CD14-positive monocyte (primary cell): ENCODE data around the gene SLIT3. TPM values are rescaled to one million over a fixed set of nuclear protein-coding genes. Genes with fewer than 3 reads are reported as not detected.

ENCODE experiments used
- DNase-seq, 3 donors: peaks; one replicate each; pipeline ENCODE4 v3.0.0-alpha.2; 2011 to 2022
- H2AFZ ChIP-seq: 2 replicates; pipeline ENCODE4 v1.6.0; 2012; ENCODE audit warnings: mild to moderate bottlenecking, low read depth, low read length, inconsistent platforms; ENCODE audit not compliant: insufficient read depth, poor library complexity, severe bottlenecking
- H3K27ac ChIP-seq, 2 donors: 1 replicate in 1 of 2; 2 replicates in 1 of 2; pipeline ENCODE4 v1.5.1; 2012 to 2013; ENCODE audit warnings: low read length in 2 of 2, control low read depth in 1 of 2, inconsistent platforms in 1 of 2, low read depth in 1 of 2, mild to moderate bottlenecking in 1 of 2
- H3K27me3 ChIP-seq, 2 donors: one replicate each; pipeline versions ENCODE4 v1.6.0 to v1.6.1; 2011 to 2013; ENCODE audit warnings: low read length in 2 of 2; ENCODE audit not compliant: control insufficient read depth in 2 of 2, insufficient read depth in 2 of 2
- H3K36me3 ChIP-seq, 2 donors: replicated peaks in 1 of 2; 1 replicate in 1 of 2; 2 replicates in 1 of 2; pipeline versions ENCODE4 v1.5.1 to v1.6.1; 2012 to 2013; ENCODE audit warnings: low read length in 2 of 2, control low read depth in 1 of 2, inconsistent platforms in 1 of 2, mild to moderate bottlenecking in 1 of 2; ENCODE audit not compliant: insufficient read depth in 2 of 2, control insufficient read depth in 1 of 2
- H3K4me1 ChIP-seq, 2 donors: 1 replicate in 1 of 2; 2 replicates in 1 of 2; pipeline versions ENCODE4 v1.5.1 to v1.6.1; 2012 to 2013; ENCODE audit warnings: low read length in 2 of 2, control low read depth in 1 of 2, inconsistent platforms in 1 of 2, mild to moderate bottlenecking in 1 of 2, moderate library complexity in 1 of 2; ENCODE audit not compliant: insufficient read depth in 2 of 2, control insufficient read depth in 1 of 2
- H3K4me2 ChIP-seq: replicated peaks from 2 replicates; pipeline ENCODE3; 2012; ENCODE audit warnings: low read length, moderate library complexity, mild to moderate bottlenecking; ENCODE audit not compliant: poor library complexity, severe bottlenecking; ENCODE audit errors: extremely low read depth
- H3K4me3 ChIP-seq, 3 experiments: fragments of 200-600 bp in 1 of 3; sonication (generic) in 1 of 3; replicated peaks in 1 of 3; 1 replicate in 2 of 3; 2 replicates in 1 of 3; pipeline ENCODE4 v1.5.1; 2011 to 2013; ENCODE audit warnings: low read length in 3 of 3, mild to moderate bottlenecking in 3 of 3, control low read depth in 2 of 3, low read depth in 2 of 3, inconsistent platforms in 1 of 3, moderate library complexity in 1 of 3
- H3K79me2 ChIP-seq: 2 replicates; pipeline ENCODE4 v1.6.0; 2012; ENCODE audit warnings: mild to moderate bottlenecking, control low read depth, inconsistent platforms, low read length, moderate library complexity; ENCODE audit not compliant: insufficient read depth
- H3K9ac ChIP-seq: 2 replicates; pipeline ENCODE4 v1.6.0; 2017; ENCODE audit warnings: low read length, mild to moderate bottlenecking; ENCODE audit not compliant: insufficient read depth, poor library complexity, severe bottlenecking
- H3K9me3 ChIP-seq, 2 donors: replicated peaks in 1 of 2; 1 replicate in 1 of 2; 2 replicates in 1 of 2; pipeline versions ENCODE4 v1.5.1 to v1.6.1; 2012 to 2013; ENCODE audit warnings: low read length in 2 of 2, control low read depth in 1 of 2; ENCODE audit not compliant: control insufficient read depth in 1 of 2, insufficient read depth in 1 of 2
- H4K20me1 ChIP-seq: 2 replicates; pipeline ENCODE4 v1.6.0; 2012; ENCODE audit warnings: mild to moderate bottlenecking, low read length, control low read depth, moderate library complexity; ENCODE audit not compliant: insufficient read depth
- H3K27ac Mint-ChIP-seq, 7 donors: one replicate each; pipeline ENCODE4 v1.8.0; 2020; ENCODE audit warnings: mild to moderate bottlenecking in 7 of 7, mixed read lengths in 7 of 7, moderate library complexity in 6 of 7, inconsistent platforms in 2 of 7
- H3K27me3 Mint-ChIP-seq, 3 donors: one replicate each; pipeline ENCODE4 v1.8.0; 2021 to 2022; ENCODE audit warnings: low read depth in 3 of 3, mild to moderate bottlenecking in 3 of 3, mixed read lengths in 3 of 3, moderate library complexity in 3 of 3, inconsistent platforms in 1 of 3
- H3K36me3 Mint-ChIP-seq, 2 donors: one replicate each; pipeline ENCODE4 v1.8.0; 2020; ENCODE audit warnings: mixed read lengths in 2 of 2, inconsistent platforms in 1 of 2, mild to moderate bottlenecking in 1 of 2
- H3K4me1 Mint-ChIP-seq: one replicate; pipeline ENCODE4 v1.8.0; 2020; ENCODE audit warnings: mild to moderate bottlenecking, mixed read lengths
- H3K4me3 Mint-ChIP-seq, 2 donors: one replicate each; pipeline ENCODE4 v1.8.0; 2020; ENCODE audit warnings: mild to moderate bottlenecking in 2 of 2, mixed read lengths in 2 of 2, moderate library complexity in 1 of 2
- H3K9me3 Mint-ChIP-seq, 7 donors: one replicate each; pipeline ENCODE4 v1.8.0; 2020 to 2022; ENCODE audit warnings: mixed read lengths in 7 of 7, mild to moderate bottlenecking in 6 of 7, moderate library complexity in 6 of 7, inconsistent platforms in 2 of 7
- WGBS: methylation state at CpG from one replicate; pipeline ENCODE4 v1.1.5; 2013; ENCODE audit warnings: missing lambda C conversion rate; ENCODE audit not compliant: insufficient coverage; 5-methylcytosine and 5-hydroxymethylcytosine counted together
- intact Hi-C, 2 donors: fragments of 100-400 bp; cut with micrococcal nuclease; formaldehyde crosslinking; loops; one replicate each; pipeline versions ENCODE4 v1.15.0 to v1.15.1; 2023
- polyA plus RNA-seq, 3 donors: library from polyadenylated mRNA; depleted of rRNA in 1 of 3; unstranded in 2 of 3; stranded (reverse) in 1 of 3; fragments of 300-500 nt in 2 of 3; fragments of >200 nt in 1 of 3; fragmentation: Illumina TruSeq in 2 of 3; gene quantifications; 1 replicate in 2 of 3; 2 replicates in 1 of 3; pipeline ENCODE4 v1.2.3, GENCODE V29; 2012 to 2021
- TF ChIP-seq, protein P1 (sequence below): fragments of 200-600 bp; IDR thresholded peaks from one replicate; pipeline ENCODE4 v1.8.0; 2022; ENCODE audit warnings: antibody characterized with exemption, mild to moderate bottlenecking

Gene SLIT3
- polyA plus RNA-seq, 3 donors: not detected

DNA sequence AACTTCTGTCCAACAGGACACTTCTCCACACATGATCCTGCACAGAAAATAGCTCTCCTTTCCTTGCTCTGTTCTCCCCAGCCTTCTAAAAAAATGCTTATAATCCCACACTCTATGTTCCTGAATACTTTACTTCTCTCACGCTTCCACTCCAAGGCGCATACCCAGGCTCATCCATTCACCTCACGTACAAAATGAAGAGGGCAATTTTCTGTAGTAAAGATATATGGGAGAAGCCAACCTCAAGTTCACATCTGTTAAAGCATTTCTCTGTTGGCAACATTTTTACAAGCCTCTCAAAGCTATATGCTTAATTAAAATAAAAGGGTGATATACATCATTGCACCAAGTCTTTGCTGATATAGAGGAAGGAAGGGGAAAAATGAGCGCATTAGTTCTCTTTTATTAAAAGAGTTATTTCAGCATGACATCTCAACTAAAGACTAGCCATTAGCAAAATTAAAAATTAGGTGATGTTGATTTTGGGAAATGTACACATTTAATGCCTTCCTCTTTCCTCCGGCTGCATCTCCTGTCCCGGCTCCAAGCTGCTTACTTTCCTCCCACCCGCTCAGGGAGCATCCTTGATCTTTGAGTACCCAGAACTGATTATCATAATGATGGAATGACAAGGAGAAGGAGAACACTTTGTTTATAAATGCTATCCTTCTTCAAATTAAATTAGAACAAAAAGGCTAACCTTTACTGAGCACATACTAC lies 379.6 kb downstream of the SLIT3 start:
- Mint-ChIP-seq H3K27ac (peak overlapping the region in 1 of 7 donors; percentile 11), H3K4me1 (peaks cover 22% of the 10 kb centered on the region), H3K27me3 (peaks cover 2 to 24% (median 13%) of the 10 kb centered on the region in 3 donors), H3K36me3 (no peaks in the 10 kb centered on the region), H3K9me3 (no peaks in the 10 kb centered on the region), H3K4me3 (no peak overlapping the region)
- H3K27ac ChIP-seq: no peak overlapping the region
- peaks cover 4 to 8% of the 10 kb centered on the region in 2 donors for H3K4me1 ChIP-seq
- H3K79me2 ChIP-seq: no peaks in the 10 kb centered on the region
- H3K4me2 ChIP-seq: no peak overlapping the region
- no peak overlapping the region for H3K4me3 ChIP-seq
- no peaks in the 10 kb centered on the region for H4K20me1 ChIP-seq
- H3K9me3 ChIP-seq: no peaks in the 10 kb centered on the region
- peaks cover 9 to 12% of the 10 kb centered on the region in 2 donors for H3K27me3 ChIP-seq
- H3K9ac ChIP-seq: no peak overlapping the region
- TF ChIP-seq, protein P1, sequence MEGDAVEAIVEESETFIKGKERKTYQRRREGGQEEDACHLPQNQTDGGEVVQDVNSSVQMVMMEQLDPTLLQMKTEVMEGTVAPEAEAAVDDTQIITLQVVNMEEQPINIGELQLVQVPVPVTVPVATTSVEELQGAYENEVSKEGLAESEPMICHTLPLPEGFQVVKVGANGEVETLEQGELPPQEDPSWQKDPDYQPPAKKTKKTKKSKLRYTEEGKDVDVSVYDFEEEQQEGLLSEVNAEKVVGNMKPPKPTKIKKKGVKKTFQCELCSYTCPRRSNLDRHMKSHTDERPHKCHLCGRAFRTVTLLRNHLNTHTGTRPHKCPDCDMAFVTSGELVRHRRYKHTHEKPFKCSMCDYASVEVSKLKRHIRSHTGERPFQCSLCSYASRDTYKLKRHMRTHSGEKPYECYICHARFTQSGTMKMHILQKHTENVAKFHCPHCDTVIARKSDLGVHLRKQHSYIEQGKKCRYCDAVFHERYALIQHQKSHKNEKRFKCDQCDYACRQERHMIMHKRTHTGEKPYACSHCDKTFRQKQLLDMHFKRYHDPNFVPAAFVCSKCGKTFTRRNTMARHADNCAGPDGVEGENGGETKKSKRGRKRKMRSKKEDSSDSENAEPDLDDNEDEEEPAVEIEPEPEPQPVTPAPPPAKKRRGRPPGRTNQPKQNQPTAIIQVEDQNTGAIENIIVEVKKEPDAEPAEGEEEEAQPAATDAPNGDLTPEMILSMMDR: no peak
- no peaks in the 10 kb centered on the region for H3K36me3 ChIP-seq
- intact Hi-C loops: no loop called here
- no CpG with 5 or more reads among the region's 7 CpGs for WGBS
- no peak for DNase-seq
- H2AFZ ChIP-seq: no peak overlapping the region

DNA sequence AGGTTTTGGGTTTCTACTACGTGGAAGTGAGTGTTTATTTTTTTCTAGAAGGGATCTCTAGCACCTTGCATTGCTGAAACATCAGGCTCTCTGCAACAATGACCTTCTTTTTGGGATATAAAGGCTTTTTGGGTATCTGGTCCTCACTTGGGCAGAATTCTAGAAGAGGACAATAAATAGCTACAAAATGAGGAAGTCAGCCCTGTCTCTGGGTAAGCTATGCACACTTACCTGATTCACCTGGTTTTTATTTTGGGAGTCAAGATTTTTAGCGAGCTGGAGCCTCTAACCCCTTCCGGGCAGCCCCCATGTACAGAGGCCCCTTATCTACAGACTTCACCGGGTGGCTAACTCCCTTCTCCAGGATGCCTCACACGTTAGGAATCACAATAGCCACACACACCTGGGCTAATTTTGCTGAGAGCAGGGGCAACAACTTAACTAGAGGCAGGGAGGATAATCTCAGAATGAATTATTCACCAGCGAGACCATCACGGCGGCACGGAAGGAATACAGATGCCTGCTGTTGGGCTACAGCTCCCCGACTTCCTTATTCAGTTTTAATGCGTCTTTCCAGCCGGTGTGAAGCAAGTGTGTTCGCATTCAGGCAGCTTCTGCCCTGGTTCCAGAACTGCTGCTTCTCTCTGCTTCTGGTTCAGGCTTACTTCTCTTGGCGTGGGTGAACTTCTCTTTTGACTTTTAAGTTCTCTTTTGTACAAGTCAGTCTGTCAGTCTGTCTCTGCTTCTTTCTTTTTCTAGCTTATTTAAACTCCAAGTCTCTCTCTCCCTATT lies 380.7 kb downstream of the SLIT3 start:
- H3K4me2 ChIP-seq: peak overlapping the region; percentile 39
- Mint-ChIP-seq H3K36me3 (no peaks in the 10 kb centered on the region), H3K4me3 (peak overlapping the region in 1 of 2 donors; percentile 56), H3K4me1 (peaks cover 22% of the 10 kb centered on the region), H3K27me3 (peaks cover 0 to 18% (median 13%) of the 10 kb centered on the region in 3 donors), H3K9me3 (no peaks in the 10 kb centered on the region), H3K27ac (peak overlapping the region in 2 of 7 donors; percentile 11 to 38)
- H3K27me3 ChIP-seq: peaks cover 6 to 12% of the 10 kb centered on the region in 2 donors
- H3K4me1 ChIP-seq: peaks cover 4 to 8% of the 10 kb centered on the region in 2 donors
- no peaks in the 10 kb centered on the region for H3K36me3 ChIP-seq
- H3K79me2 ChIP-seq: no peaks in the 10 kb centered on the region
- H4K20me1 ChIP-seq: no peaks in the 10 kb centered on the region
- no peak overlapping the region for H3K4me3 ChIP-seq
- intact Hi-C loops: no loop called here
- no peak overlapping the region for H3K27ac ChIP-seq
- no peaks in the 10 kb centered on the region for H3K9me3 ChIP-seq
- no peak overlapping the region for H2AFZ ChIP-seq
- no peak overlapping the region for H3K9ac ChIP-seq
- TF ChIP-seq, protein P1: no peak
- DNase-seq: peak; percentile 1 to 9 (median 4)
- 8% methylated on average over 11 of the region's 14 CpGs for WGBS
